Erythroblast (primary cell): ENCODE measurements around the gene SPANXA1.
"Not testable (repeated sequence)": the region's sequence is repeated elsewhere in the genome, so short reads cannot be mapped to it uniquely, and the experiment has no call there.

ENCODE experiments used
- DNase-seq, 2 experiments: peaks; one replicate each; lab custom pipeline; 2025; lab: John Stamatoyannopoulos, UW
- GATA1 ChIP-seq: IDR thresholded peaks from 2 replicates; pipeline ENCODE4 v1.6.1; 2011; ENCODE audit warnings: low read depth, mild to moderate bottlenecking, control low read depth, low read length, moderate library complexity
- POLR2A ChIP-seq: IDR thresholded peaks from 2 replicates; pipeline ENCODE4 v1.6.1; 2011; ENCODE audit warnings: mild to moderate bottlenecking, low read length

SPANXA1 gene

GRCh38 chrX:141584638-141585037 lies at the start of gene SPANXA1:
SPANXA1 (minus strand) TSS chrX:141584738; CDS start chrX:141584678, 60 bp downstream.
- DNase-seq: not testable (repeated sequence)

GRCh38 chrX:141632124-141632523 lies 47.6 kb upstream of the SPANXA1 start:
- no peak for DNase-seq
- TF ChIP-seq GATA1: no peak
- no peak for TF ChIP-seq POLR2A

- TF ChIP-seq GATA1: no peak
- no peak for TF ChIP-seq POLR2A
- DNase-seq: no peak
These were observed 34.8 kb upstream of the SPANXA1 start for GRCh38 chrX:141619336-141619735.

- no peak for TF ChIP-seq GATA1
- TF ChIP-seq POLR2A: no peak
- DNase-seq: no peak
These were observed 24.6 kb upstream of the SPANXA1 start for GRCh38 chrX:141609111-141609510.

GRCh38 chrX:141589408-141589807 lies 4.9 kb upstream of the SPANXA1 start, which contains the start of gene SPANXA2:
SPANXA2 (plus strand) TSS chrX:141589708; CDS start chrX:141589768, 60 bp downstream.
- DNase-seq: not testable (repeated sequence)

GRCh38 chrX:141542551-141542950 lies 42.0 kb downstream of the SPANXA1 start:
- DNase-seq: not testable (repeated sequence)
